Mesodermal cell (in vitro differentiated cells): ENCODE results near the gene BANP.
"Not testable (repeated sequence)": the region's sequence is repeated elsewhere in the genome, so short reads cannot be mapped to it uniquely, and the experiment has no call there.

Experiments used
- H3K27ac ChIP-seq: 2 replicates; pipeline ENCODE4 v1.7.0; 2013; ENCODE audit warnings: mild to moderate bottlenecking, low read depth, low read length, moderate library complexity; ENCODE audit not compliant: severe bottlenecking
- H3K36me3 ChIP-seq: 2 replicates; pipeline ENCODE4 v1.7.1; 2013; ENCODE audit warnings: mild to moderate bottlenecking, low read length, moderate library complexity; ENCODE audit not compliant: control insufficient read depth, insufficient read depth
- H3K4me1 ChIP-seq: one replicate; pipeline ENCODE4 v1.7.1; 2013; ENCODE audit warnings: mild to moderate bottlenecking, low read length; ENCODE audit not compliant: insufficient read depth, control insufficient read depth, poor library complexity, severe bottlenecking
- H3K4me3 ChIP-seq: 2 replicates; pipeline ENCODE4 v1.7.0; 2013; ENCODE audit warnings: low read length, control low read depth, mild to moderate bottlenecking; ENCODE audit not compliant: insufficient read depth, poor library complexity, severe bottlenecking; ENCODE audit errors: extremely low read depth
- H3K9me3 ChIP-seq: 2 replicates; pipeline ENCODE4 v1.7.1; 2013; ENCODE audit warnings: mild to moderate bottlenecking, low read length, moderate library complexity; ENCODE audit not compliant: control insufficient read depth
- WGBS, 2 experiments: methylation state at CpG; one replicate each; pipeline ENCODE4 v1.1.5; 2013; ENCODE audit warnings: missing lambda C conversion rate in 2 of 2; ENCODE audit not compliant: insufficient coverage in 2 of 2; 5-methylcytosine and 5-hydroxymethylcytosine counted together

BANP gene

DNA sequence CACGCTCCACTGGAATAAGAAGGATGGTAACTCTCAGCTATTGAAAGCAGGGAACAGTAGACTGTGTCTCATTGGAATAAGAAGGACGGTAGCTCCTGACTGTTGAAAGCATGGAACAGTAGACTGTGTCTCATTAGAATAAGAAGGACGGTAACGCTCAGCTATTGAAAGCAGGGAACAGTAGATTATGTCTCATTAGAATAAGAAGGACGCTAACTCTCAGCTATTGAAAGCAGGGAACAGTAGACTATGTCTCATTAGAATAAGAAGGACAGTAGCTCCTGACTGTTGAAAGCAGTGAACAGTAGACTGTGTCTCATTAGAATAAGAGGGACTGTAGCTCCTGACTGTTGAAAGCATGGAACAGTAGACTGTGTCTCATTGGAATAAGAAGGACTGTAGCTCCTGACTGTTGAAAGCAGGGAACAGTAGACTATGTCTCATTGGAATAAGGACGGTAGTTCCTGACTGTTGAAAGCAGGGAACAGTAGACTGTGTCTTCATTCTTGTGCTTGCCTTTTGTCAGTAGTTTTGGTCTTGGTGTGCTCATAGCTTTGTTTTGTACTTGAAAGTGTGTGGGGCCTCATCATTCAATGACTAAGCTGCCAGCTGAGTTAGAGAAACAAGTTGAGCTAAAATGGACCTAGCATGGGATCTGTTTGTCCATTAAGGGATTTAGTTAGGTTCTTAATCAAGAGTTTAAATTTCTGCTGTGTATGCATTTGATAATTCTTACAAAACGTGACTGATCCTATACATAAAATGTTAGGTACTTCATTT is 58.5 kb downstream of the BANP start:
- no peak overlapping the region for H3K27ac ChIP-seq
- H3K4me1 ChIP-seq, result no peaks in the 10 kb centered on the region
- peaks cover 54% of the 10 kb centered on the region for H3K36me3 ChIP-seq
- WGBS, 2 experiments, result 79 to 81% methylated on average over 6 of the region's 7 CpGs
- H3K4me3 ChIP-seq, result no peak overlapping the region
- H3K9me3 ChIP-seq, result no peaks in the 10 kb centered on the region

DNA sequence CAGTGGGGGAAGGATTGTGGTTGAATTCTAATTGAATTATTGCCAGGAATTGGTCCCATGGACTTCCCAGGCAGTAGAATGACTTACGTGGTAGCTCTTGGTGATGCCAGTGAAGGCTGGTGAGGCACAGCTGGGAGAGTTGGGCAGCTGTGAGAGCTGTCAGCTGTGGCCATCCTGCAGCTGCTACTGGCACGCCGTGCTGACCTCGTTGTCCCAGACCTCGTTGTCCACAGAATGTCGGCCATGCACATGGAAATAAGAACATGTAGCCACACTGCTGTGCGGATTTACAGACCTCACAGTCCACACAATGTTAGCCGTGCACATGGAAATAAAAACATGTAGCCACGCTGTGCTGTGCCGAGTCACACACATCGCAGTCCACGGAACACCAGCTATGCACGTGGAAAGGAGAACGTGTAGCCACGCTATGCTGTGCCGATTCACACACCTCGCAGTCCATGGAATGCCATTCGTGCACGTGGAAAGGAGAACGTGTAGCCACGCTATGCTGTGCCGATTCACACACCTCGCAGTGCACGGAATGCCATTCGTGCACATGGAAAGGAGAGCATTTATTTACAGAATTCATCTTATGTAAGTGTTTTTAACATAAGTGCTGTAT is 59.2 kb downstream of the BANP start:
- 90 to 94% methylated on average over 19 to 25 of the region's 25 CpGs for WGBS, 2 experiments
- H3K36me3 ChIP-seq, result peaks cover 49% of the 10 kb centered on the region
- H3K4me1 ChIP-seq, result no peaks in the 10 kb centered on the region
- H3K4me3 ChIP-seq, result no peak overlapping the region
- no peaks in the 10 kb centered on the region for H3K9me3 ChIP-seq
- no peak overlapping the region for H3K27ac ChIP-seq

DNA sequence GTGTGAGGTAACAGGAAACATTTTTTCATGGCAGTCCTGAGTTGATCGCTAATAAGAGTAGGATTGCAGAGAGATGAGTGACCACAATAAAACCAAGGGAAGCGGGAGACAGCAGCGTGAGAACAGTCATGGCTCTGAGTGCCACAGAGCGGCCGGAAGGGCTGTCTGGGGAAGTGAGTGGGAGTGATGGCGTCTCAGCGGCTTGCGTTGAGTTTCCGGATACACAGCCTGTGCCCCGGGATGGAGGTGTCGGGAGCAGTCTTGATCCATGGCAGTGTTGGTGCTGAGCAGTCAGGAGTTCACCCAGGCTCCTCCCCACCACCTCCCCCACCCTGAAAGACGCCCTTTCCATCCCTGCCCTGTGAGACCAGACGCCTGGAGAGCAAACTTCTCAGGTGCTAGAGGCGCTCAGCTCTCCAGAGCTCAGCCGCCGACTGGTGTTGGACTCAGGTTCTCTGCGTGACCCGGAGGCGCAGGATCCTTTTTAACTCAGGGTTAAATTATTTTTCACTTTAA is 59.8 kb downstream of the BANP start:
- Histone ChIP-seq H3K4me3 (no peak overlapping the region), H3K4me1 (no peaks in the 10 kb centered on the region), H3K27ac (no peak overlapping the region), H3K36me3 (peaks cover 44% of the 10 kb centered on the region), H3K9me3 (no peaks in the 10 kb centered on the region)
- WGBS, 2 experiments, result 94 to 97% methylated on average over 13 to 15 of the region's 19 CpGs

DNA sequence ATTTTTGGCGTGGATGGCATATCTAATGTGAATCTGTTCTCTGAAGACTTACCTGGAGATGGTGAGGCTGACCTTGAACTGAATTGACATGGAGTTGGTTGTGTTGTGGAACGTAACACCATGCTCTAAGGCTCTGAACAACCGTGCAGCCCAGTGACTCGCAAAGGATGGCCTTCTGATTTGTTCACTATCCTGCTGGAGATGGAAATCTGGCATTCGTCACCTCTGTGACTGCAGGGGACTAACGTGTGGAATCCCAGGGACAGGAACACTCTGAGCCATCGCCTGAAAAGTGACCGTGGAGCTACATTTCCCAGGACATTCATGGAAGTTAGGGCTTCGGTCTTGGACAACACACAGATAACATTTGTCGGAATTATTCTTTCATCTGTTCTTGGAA is 61.1 kb downstream of the BANP start:
- H3K27ac ChIP-seq, result no peak overlapping the region
- H3K9me3 ChIP-seq, result no peaks in the 10 kb centered on the region
- H3K4me1 ChIP-seq, result no peaks in the 10 kb centered on the region
- WGBS, 2 experiments, result 87 to 96% methylated on average over 10 of the region's 10 CpGs
- no peak overlapping the region for H3K4me3 ChIP-seq
- H3K36me3 ChIP-seq, result peaks cover 37% of the 10 kb centered on the region

DNA sequence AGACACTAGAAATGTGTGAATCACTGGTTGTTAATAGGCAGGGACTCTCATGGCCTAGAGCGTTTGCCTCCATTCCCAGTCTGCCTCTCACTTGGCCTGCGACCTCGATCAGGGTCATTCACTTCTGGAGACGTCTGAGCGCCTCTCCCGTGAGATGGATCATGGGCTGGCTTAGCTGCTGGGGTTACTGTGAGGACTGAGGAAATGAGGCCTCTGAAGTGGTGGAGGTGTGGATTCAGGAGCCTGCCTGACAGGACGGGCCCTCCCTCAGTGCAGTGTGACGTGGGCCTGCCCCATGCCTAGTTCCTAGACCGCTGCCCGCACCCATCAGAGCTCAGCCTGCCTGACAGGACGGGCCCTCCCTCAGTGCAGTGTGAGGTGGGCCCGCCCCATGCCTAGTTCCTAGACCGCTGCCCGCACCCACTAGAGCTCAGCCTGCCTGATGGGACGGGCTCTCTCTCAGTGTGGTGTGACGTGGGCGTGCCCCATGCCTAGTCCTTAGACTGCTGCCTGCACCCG is 61.9 kb downstream of the BANP start:
- H3K9me3 ChIP-seq, result no peaks in the 10 kb centered on the region
- H3K4me3 ChIP-seq, result no peak overlapping the region
- no peaks in the 10 kb centered on the region for H3K4me1 ChIP-seq
- 88 to 91% methylated on average over 15 to 18 of the region's 18 CpGs for WGBS, 2 experiments
- H3K27ac ChIP-seq, result no peak overlapping the region
- peaks cover 29% of the 10 kb centered on the region for H3K36me3 ChIP-seq

DNA sequence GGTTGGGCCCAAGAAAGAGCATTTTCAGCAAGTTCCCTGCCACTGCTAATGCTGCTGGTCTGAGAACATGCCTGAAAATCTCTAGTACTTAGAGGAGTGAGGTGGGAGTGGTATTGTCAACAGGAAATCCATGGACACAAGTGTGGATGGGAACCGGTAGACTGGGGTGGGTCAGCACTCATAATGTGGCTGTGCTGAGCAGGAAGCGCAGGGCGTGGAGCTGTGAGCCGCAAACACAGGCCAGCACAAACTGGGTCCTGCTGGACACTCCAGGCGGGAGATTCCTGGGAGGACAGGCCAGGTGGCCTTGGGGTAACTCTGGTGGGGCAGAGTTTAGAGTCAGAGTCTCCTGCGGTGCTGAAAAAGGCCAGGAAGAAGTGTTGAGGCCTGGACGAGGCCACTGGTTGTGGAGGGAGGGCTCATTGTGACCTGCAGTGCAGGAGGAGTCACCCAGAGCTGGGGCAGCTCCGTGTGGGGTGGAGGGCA is 62.6 kb downstream of the BANP start:
- no peaks in the 10 kb centered on the region for H3K9me3 ChIP-seq
- H3K4me1 ChIP-seq, result no peaks in the 10 kb centered on the region
- WGBS, 2 experiments, result 88 to 97% methylated on average over 8 of the region's 8 CpGs
- no peak overlapping the region for H3K4me3 ChIP-seq
- no peak overlapping the region for H3K27ac ChIP-seq
- peaks cover 25% of the 10 kb centered on the region for H3K36me3 ChIP-seq

DNA sequence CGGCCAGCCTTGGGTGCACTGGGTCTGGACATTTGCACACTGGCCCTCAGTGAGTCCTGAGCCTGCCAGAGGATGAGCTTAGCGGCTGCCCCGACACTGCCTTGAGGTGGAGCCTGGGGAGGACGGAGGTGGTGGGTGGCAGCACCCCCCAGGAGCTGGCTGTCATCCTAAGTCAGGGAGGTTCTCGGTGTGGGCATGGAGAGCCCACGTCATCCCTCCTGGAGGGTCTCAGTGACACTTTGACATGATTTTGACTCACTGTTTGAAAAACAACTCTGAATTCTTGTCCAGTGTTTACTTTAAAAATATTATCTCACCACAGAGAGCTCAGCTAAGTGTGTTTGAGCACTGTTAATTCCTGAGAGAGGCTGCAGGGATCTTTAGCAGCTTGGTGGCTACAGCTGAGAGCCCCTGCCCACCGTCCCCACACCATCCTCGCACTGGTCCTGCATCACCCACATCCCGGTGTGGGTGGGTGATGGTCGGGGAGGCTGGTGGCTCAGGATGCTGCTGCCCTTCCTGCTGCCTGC is 63.1 kb downstream of the BANP start:
- no peak overlapping the region for H3K27ac ChIP-seq
- no peaks in the 10 kb centered on the region for H3K4me1 ChIP-seq
- H3K9me3 ChIP-seq, result no peaks in the 10 kb centered on the region
- WGBS, 2 experiments, result 96 to 98% methylated on average over 9 to 10 of the region's 10 CpGs
- no peak overlapping the region for H3K4me3 ChIP-seq
- H3K36me3 ChIP-seq, result peaks cover 20% of the 10 kb centered on the region

DNA sequence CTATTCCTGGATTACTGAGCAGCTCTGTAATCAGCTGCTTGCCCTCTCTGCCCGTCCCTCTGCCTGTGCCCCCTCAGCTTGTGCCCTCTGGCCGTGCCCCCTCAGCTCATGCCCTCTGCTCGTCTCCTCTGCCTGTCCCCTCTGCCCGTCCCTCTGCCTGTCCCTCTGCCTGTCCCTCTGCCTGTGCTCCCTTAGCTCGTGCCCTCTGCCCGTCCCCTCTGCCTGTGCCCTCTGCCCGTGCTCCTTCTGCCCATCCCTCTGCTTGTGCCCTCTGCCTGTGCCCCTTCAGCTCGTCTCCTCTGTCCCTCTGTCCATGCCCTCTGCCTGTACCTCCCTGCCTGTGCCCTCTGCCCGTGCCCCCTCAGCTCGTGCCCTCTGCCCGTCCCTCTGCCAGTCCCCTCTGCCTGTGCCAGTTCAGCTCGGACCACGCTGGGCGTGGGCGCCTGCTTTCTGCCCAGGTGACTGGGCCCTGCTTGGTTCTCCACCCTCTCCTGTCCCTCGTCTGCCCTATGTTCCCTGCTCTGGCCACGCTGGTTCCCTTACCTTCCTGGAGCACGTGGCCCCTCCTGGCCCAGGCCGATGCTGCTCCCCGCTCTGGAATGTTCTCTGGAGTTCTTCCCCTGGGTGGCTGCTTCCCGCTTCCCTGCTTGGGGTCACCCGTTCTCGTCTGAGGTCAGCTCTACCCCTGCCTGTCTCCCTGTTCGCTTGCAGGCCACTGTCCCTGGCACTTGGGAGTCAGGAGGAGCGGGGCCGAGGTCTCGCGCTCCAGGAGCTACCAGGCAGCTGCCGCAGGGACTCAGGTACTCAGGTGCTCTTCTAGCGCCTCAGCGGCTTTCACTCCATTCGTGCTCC is 63.9 kb downstream of the BANP start:
- H3K4me1 ChIP-seq, result no peaks in the 10 kb centered on the region
- 93 to 96% methylated on average over 17 to 29 of the region's 32 CpGs for WGBS, 2 experiments
- H3K4me3 ChIP-seq, result no peak overlapping the region
- H3K36me3 ChIP-seq, result peaks cover 14% of the 10 kb centered on the region
- no peaks in the 10 kb centered on the region for H3K9me3 ChIP-seq
- no peak overlapping the region for H3K27ac ChIP-seq

DNA sequence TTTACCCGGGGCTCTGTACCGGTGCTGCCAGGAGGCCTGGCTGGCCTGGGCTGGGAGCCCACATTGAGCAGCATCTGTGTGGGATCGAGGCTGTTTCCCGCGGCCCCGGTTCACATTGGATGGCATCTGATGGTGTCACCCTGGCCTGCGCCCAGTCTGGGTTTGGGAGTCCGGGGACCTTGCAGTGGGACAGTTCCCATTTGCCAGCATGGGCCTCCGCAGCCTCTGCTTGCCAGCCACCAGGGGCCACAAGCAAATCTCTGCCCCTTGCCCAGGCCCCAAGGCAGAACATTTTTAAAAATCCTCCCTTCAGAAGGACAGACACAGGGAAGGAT is 64.5 kb downstream of the BANP start:
- H3K36me3 ChIP-seq, result peaks cover 12% of the 10 kb centered on the region
- H3K9me3 ChIP-seq, result no peaks in the 10 kb centered on the region
- no peak overlapping the region for H3K4me3 ChIP-seq
- H3K4me1 ChIP-seq, result no peaks in the 10 kb centered on the region
- 96 to 99% methylated on average over 7 to 9 of the region's 9 CpGs for WGBS, 2 experiments
- no peak overlapping the region for H3K27ac ChIP-seq

DNA sequence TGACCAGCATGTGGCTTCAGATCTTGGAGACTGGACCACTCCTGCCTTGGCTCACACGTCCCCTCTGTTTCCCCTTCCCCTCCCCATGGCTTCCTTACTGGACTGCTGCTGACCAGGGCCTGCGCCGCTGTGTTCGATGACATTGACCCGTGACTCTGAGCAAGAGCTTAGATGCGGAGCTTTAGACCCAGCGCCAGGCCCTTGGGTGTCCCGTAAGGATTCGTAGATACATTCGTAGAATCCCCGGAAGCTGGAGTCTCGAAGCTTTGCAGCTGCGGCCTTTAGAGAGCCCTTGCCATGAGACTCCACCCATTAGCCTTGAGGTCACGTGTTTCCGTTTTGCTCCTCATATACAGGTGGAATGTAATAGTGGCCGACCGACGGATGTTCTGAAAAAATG is 65.2 kb downstream of the BANP start:
- H3K9me3 ChIP-seq, H3K36me3 ChIP-seq, H3K4me1 ChIP-seq, H3K27ac ChIP-seq, H3K4me3 ChIP-seq: not testable (repeated sequence)
- 86 to 97% methylated on average over 13 to 15 of the region's 18 CpGs for WGBS, 2 experiments
